H9 (cell line): Measurements from ENCODE around the gene RBFOX1. TPM values are rescaled to one million over a fixed set of nuclear protein-coding genes. Genes with fewer than 3 reads are reported as not detected.

Experiments used
- DNase-seq: peaks from one replicate; pipeline ENCODE4 v3.0.0-alpha.2; 2017
- H2AFZ ChIP-seq: one replicate; pipeline ENCODE4 v1.6.1; 2013; ENCODE audit warnings: mild to moderate bottlenecking, low read length, control low read depth, moderate library complexity
- H2AK5ac ChIP-seq: 2 replicates; pipeline ENCODE4 v1.6.1; 2013; ENCODE audit warnings: low read length, control low read depth, mixed read lengths; ENCODE audit not compliant: insufficient read length
- H2BK120ac ChIP-seq: one replicate; pipeline ENCODE4 v1.6.1; 2013; ENCODE audit warnings: low read depth, mild to moderate bottlenecking, low read length, control low read depth, inconsistent platforms; ENCODE audit not compliant: poor library complexity, severe bottlenecking
- H2BK12ac ChIP-seq: 2 replicates; pipeline ENCODE4 v1.6.1; 2013; ENCODE audit warnings: low read length, control low read depth, mixed read lengths, low read depth; ENCODE audit not compliant: insufficient read length
- H2BK15ac ChIP-seq: 2 replicates; pipeline ENCODE4 v1.6.1; 2013; ENCODE audit warnings: low read depth, low read length, control low read depth
- H2BK20ac ChIP-seq: one replicate; pipeline ENCODE4 v1.6.1; 2013; ENCODE audit warnings: low read depth, mild to moderate bottlenecking, low read length, control low read depth, inconsistent platforms; ENCODE audit not compliant: poor library complexity, severe bottlenecking
- H2BK5ac ChIP-seq: 2 replicates; pipeline ENCODE4 v1.6.1; 2013; ENCODE audit warnings: low read length, control low read depth, mixed read lengths; ENCODE audit not compliant: insufficient read length
- H3K14ac ChIP-seq: 2 replicates; pipeline ENCODE4 v1.6.1; 2013; ENCODE audit warnings: low read length, control low read depth; ENCODE audit not compliant: insufficient read depth
- H3K18ac ChIP-seq: 2 replicates; pipeline ENCODE4 v1.6.1; 2013; ENCODE audit warnings: low read depth, mild to moderate bottlenecking, mixed read lengths, low read length, control low read depth; ENCODE audit not compliant: insufficient read length
- H3K23ac ChIP-seq: 2 replicates; pipeline ENCODE4 v1.6.1; 2013; ENCODE audit warnings: low read length, control low read depth, mixed read lengths, low read depth; ENCODE audit not compliant: insufficient read length
- H3K23me2 ChIP-seq: 2 replicates; pipeline ENCODE4 v1.6.1; 2013; ENCODE audit warnings: low read depth, mild to moderate bottlenecking, mixed read lengths, low read length, control low read depth; ENCODE audit not compliant: insufficient read length, poor library complexity, severe bottlenecking
- H3K27ac ChIP-seq: 2 replicates; pipeline ENCODE4 v1.5.1; 2013; ENCODE audit warnings: low read length, control low read depth, mixed read lengths, low read depth; ENCODE audit not compliant: insufficient read length
- H3K27me3 ChIP-seq: 2 replicates; pipeline ENCODE4 v1.6.1; 2013; ENCODE audit warnings: low read length, control low read depth, inconsistent platforms; ENCODE audit not compliant: insufficient read depth
- H3K4ac ChIP-seq: 2 replicates; pipeline ENCODE4 v1.6.1; 2013; ENCODE audit warnings: low read depth, mild to moderate bottlenecking, control low read depth, inconsistent platforms, low read length, moderate library complexity
- H3K4me1 ChIP-seq: 2 replicates; pipeline ENCODE4 v1.6.1; 2013; ENCODE audit warnings: low read length, control low read depth, inconsistent platforms; ENCODE audit not compliant: insufficient read depth
- H3K4me2 ChIP-seq: 2 replicates; pipeline ENCODE4 v1.6.1; 2013; ENCODE audit warnings: low read length, control low read depth, mixed read lengths; ENCODE audit not compliant: insufficient read length, insufficient read depth
- H3K56ac ChIP-seq: 2 replicates; pipeline ENCODE4 v1.6.1; 2013; ENCODE audit warnings: low read depth, mild to moderate bottlenecking, mixed read lengths, low read length, control low read depth; ENCODE audit not compliant: insufficient read length
- H3K79me1 ChIP-seq: 2 replicates; pipeline ENCODE4 v1.6.1; 2013; ENCODE audit warnings: low read depth, mild to moderate bottlenecking, moderate library complexity, low read length, control low read depth, inconsistent platforms; ENCODE audit not compliant: insufficient read depth, poor library complexity, severe bottlenecking
- H3K79me2 ChIP-seq: 2 replicates; pipeline ENCODE4 v1.6.1; 2013; ENCODE audit warnings: low read length, control low read depth, inconsistent platforms; ENCODE audit not compliant: insufficient read depth
- H3K9ac ChIP-seq: 2 replicates; pipeline ENCODE4 v1.6.1; 2013; ENCODE audit warnings: low read length, control low read depth, mixed read lengths; ENCODE audit not compliant: insufficient read length; ENCODE audit errors: extremely low read depth
- H3K9me3 ChIP-seq: one replicate; pipeline ENCODE4 v1.6.1; 2013; ENCODE audit warnings: low read depth, low read length, inconsistent platforms; ENCODE audit not compliant: control insufficient read depth
- H3T11ph ChIP-seq: one replicate; pipeline ENCODE4 v1.6.1; 2013; ENCODE audit warnings: mild to moderate bottlenecking, low read length, control low read depth, inconsistent platforms
- H4K20me1 ChIP-seq: one replicate; pipeline ENCODE4 v1.6.1; 2013; ENCODE audit not compliant: control insufficient read depth, insufficient read length, insufficient read depth
- H4K5ac ChIP-seq: 2 replicates; pipeline ENCODE4 v1.6.1; 2013; ENCODE audit warnings: low read depth, mild to moderate bottlenecking, mixed read lengths, low read length, control low read depth; ENCODE audit not compliant: insufficient read length
- H4K8ac ChIP-seq: replicated peaks from 2 replicates; pipeline ENCODE4 v1.6.1; 2013; ENCODE audit warnings: low read length, control low read depth, mixed read lengths, low read depth; ENCODE audit not compliant: insufficient read length
- H4K91ac ChIP-seq: 2 replicates; pipeline ENCODE4 v1.6.1; 2013; ENCODE audit warnings: low read depth, mild to moderate bottlenecking, moderate library complexity, mixed read lengths, low read length, control low read depth; ENCODE audit not compliant: insufficient read length
- H3K27ac Mint-ChIP-seq, 3 experiments: 2 replicates in 2 of 3; 3 replicates in 1 of 3; pipeline ENCODE4 v1.8.0; 2020 to 2021; ENCODE audit warnings: mixed read lengths in 3 of 3, mild to moderate bottlenecking in 1 of 3, moderate library complexity in 1 of 3
- H3K27me3 Mint-ChIP-seq: 2 replicates; pipeline ENCODE4 v1.8.0; 2021; ENCODE audit warnings: low read depth, mild to moderate bottlenecking, moderate library complexity, mixed read lengths
- H3K36me3 Mint-ChIP-seq, 3 experiments: 2 replicates in 2 of 3; 3 replicates in 1 of 3; pipeline ENCODE4 v1.8.0; 2020 to 2021; ENCODE audit warnings: low read depth in 3 of 3, mixed read lengths in 3 of 3; ENCODE audit not compliant: insufficient read depth in 1 of 3
- H3K4me1 Mint-ChIP-seq, 2 experiments: 2 replicates each; pipeline ENCODE4 v1.8.0; 2020; ENCODE audit warnings: mixed read lengths in 2 of 2
- H3K4me3 Mint-ChIP-seq, 2 experiments: 2 replicates in 1 of 2; 3 replicates in 1 of 2; pipeline ENCODE4 v1.8.0; 2020 to 2021; ENCODE audit warnings: mild to moderate bottlenecking in 2 of 2, mixed read lengths in 2 of 2, moderate library complexity in 1 of 2
- H3K9me3 Mint-ChIP-seq, 2 experiments: 2 replicates in 1 of 2; 3 replicates in 1 of 2; pipeline ENCODE4 v1.8.0; 2020; ENCODE audit warnings: mild to moderate bottlenecking in 2 of 2, mixed read lengths in 2 of 2, moderate library complexity in 1 of 2
- CTCF ChIP-seq: fragments of 200-600 bp; sonication (generic); conservative IDR thresholded peaks from 3 replicates; pipeline ENCODE4 v1.8.0; 2021; ENCODE audit warnings: antibody characterized with exemption, mild to moderate bottlenecking
- WGBS: extraction: QIAGEN DNeasy Blood & Tissue Kit; methylation state at CpG from one replicate; pipeline ENCODE4 v1.1.7; 2013; ENCODE audit warnings: missing lambda C conversion rate, low lambda C conversion rate, mixed read lengths; ENCODE audit not compliant: insufficient read length; ENCODE audit errors: extremely low coverage; 5-methylcytosine and 5-hydroxymethylcytosine counted together
- total RNA-seq: library from RNA; stranded (reverse); gene quantifications from 2 replicates; pipeline ENCODE4 v1.2.1, GENCODE V29; 2021

Gene RBFOX1
- total RNA-seq, 1 experiment from 2014 or later = 2.0 TPM

- Histone ChIP-seq H3K9me3 (no peaks in the 10 kb centered on the region), H4K8ac (no peak overlapping the region), H2BK12ac (no peak overlapping the region), H3K18ac (no peak overlapping the region), H3T11ph (no peak overlapping the region), H2BK15ac (no peak overlapping the region), H2AK5ac (no peak overlapping the region), H3K27ac (no peak overlapping the region), H3K9ac (no peak overlapping the region), H3K79me1 (no peaks in the 10 kb centered on the region), H2BK20ac (no peak overlapping the region), H3K4me1 (no peaks in the 10 kb centered on the region), H3K23ac (no peak overlapping the region), H4K5ac (no peak overlapping the region), H3K4me2 (no peak overlapping the region), H3K27me3 (no peaks in the 10 kb centered on the region), H3K56ac (no peak overlapping the region), H2BK120ac (no peak overlapping the region), H2BK5ac (no peak overlapping the region), H3K79me2 (no peaks in the 10 kb centered on the region), H4K20me1 (no peaks in the 10 kb centered on the region), H4K91ac (no peak overlapping the region), H3K14ac (no peak overlapping the region), H3K4ac (no peak overlapping the region), H3K23me2 (no peaks in the 10 kb centered on the region), H2AFZ (no peak overlapping the region)
- peaks cover 4% of the 10 kb centered on the region; the same call in 1 of the 2 replicates for H3K27me3 Mint-ChIP-seq
- no peak for DNase-seq
- H3K4me3 Mint-ChIP-seq = no peak overlapping the region
- no peak for TF ChIP-seq CTCF
- H3K27ac Mint-ChIP-seq = no peak overlapping the region
- H3K9me3 Mint-ChIP-seq = no peaks in the 10 kb centered on the region
- WGBS = no CpG with 5 or more reads among the region's 12 CpGs
- H3K36me3 Mint-ChIP-seq = no peaks in the 10 kb centered on the region
- H3K4me1 Mint-ChIP-seq = peaks cover 0 to 9% of the 10 kb centered on the region in 2 experiments; a peak in 3 of 4 replicates
Measured at GRCh38 chr16:7314163-7314562, 18.5 kb upstream of the RBFOX1 start.
